Ovary (tissue), 9 donors: Measurements from ENCODE around the gene PPP1R2B. TPM values are rescaled to one million over a fixed set of nuclear protein-coding genes. Genes with fewer than 3 reads are reported as not detected.
"Not testable (repeated sequence)": the region's sequence is repeated elsewhere in the genome, so short reads cannot be mapped to it uniquely, and the experiment has no call there.

Experiments used
- DNase-seq, 5 donors: peaks; one replicate each; pipeline ENCODE4 v3.0.0-alpha.2; 2019 to 2020
- H3K27ac ChIP-seq, 2 donors: fragments of 200-600 bp; one replicate each; pipeline versions ENCODE4 v1.5.1 to v1.8.0; 2019 to 2022
- H3K27me3 ChIP-seq: fragments of 200-600 bp; one replicate; pipeline ENCODE4 v1.8.0; 2022
- H3K36me3 ChIP-seq: fragments of 200-600 bp; sonication (generic); one replicate; pipeline ENCODE4 v1.5.1; 2019
- H3K4me1 ChIP-seq: one replicate; pipeline ENCODE4 v1.8.1; 2013; ENCODE audit warnings: mild to moderate bottlenecking, moderate library complexity; ENCODE audit not compliant: insufficient read depth
- H3K4me3 ChIP-seq: fragments of 200-600 bp; sonication (generic); one replicate; pipeline ENCODE4 v1.5.1; 2017
- H3K9me3 ChIP-seq, 2 donors: fragments of 200-600 bp in 1 of 2; sonication (generic) in 1 of 2; one replicate each; pipeline versions ENCODE4 v1.5.1 to v1.8.1; 2013 to 2019; ENCODE audit warnings: mild to moderate bottlenecking in 1 of 2, moderate library complexity in 1 of 2
- CTCF ChIP-seq, 3 donors: fragments of 450-650 bp in 2 of 3; fragments of 200-600 bp in 1 of 3; IDR thresholded peaks; one replicate each; pipeline versions ENCODE4 v1.5.1 to v1.8.0; 2016 to 2022; ENCODE audit warnings: antibody characterized with exemption in 3 of 3, mild to moderate bottlenecking in 1 of 3
- EP300 ChIP-seq: sonication (generic); formaldehyde crosslinking; IDR thresholded peaks from one replicate; pipeline ENCODE4 v1.6.1; 2017; ENCODE audit warnings: antibody characterized with exemption
- POLR2A ChIP-seq: fragments of 450-650 bp; IDR thresholded peaks from one replicate; pipeline ENCODE4 v1.6.1; 2017; ENCODE audit warnings: antibody characterized with exemption, mild to moderate bottlenecking, moderate library complexity
- WGBS, 3 donors: extraction: QIAGEN DNeasy Blood & Tissue Kit in 1 of 3; methylation state at CpG; one replicate each; pipeline versions ENCODE4 v1.1.5 to v1.1.7; 2013 to 2017; 5-methylcytosine and 5-hydroxymethylcytosine counted together
- intact Hi-C, 4 donors: fragments of 100-400 bp; cut with DNase I; formaldehyde crosslinking; loops; one replicate each; pipeline versions ENCODE4 v1.11.0 to v1.15.1; 2022 to 2023
- polyA plus RNA-seq, 2 donors: library from polyadenylated mRNA; stranded (reverse); fragments of 200-250 nt in 1 of 2; fragments of 350-450 nt in 1 of 2; fragmentation: Illumina TruSeq in 1 of 2; extraction: RNeasy Lipid Tissue Mini Kit (QIAGEN cat#74804) in 1 of 2; gene quantifications; one replicate each; pipeline ENCODE4 v1.2.3, GENCODE V29; 2013 to 2014
- total RNA-seq, 7 donors: library from RNA; depleted of rRNA in 2 of 7; stranded (reverse); fragments of >200 nt in 2 of 7; fragmentation: NEBNext Ultra II Directional in 3 of 7; extraction: Animal tissue kit (Norgen Biotek cat#: 25700) in 3 of 7; gene quantifications; one replicate each; pipeline versions ENCODE4 v1.1.0 to v1.2.4, GENCODE V29; 2016 to 2023
- donor health status: DM: no; HTN: no; CAD: no; lungs with moderate emphysema.
- donor health status: DM: no; HTN: no; CAD: no.
- donor health status: Bipolar disorder and iron deficiency.
- donor health status: DM: yes; HTN: yes; CAD: no.
- donor health status: DM: no; HTN: no; CAD: no.
- donor health status: DM: yes; HTN: yes; CAD: no.

Gene PPP1R2B
- total and polyA plus RNA-seq, 9 donors = not detected

- intact Hi-C loops = no loop called here
- Histone ChIP-seq H3K27ac (no peak overlapping the region), H3K4me1 (no peaks in the 10 kb centered on the region), H3K36me3 (no peaks in the 10 kb centered on the region), H3K27me3 (no peaks in the 10 kb centered on the region), H3K4me3 (no peak overlapping the region), H3K9me3 (no peaks in the 10 kb centered on the region)
- whole genome bisulfite sequencing, 3 donors = 87 to 89% (median 88%) methylated on average over 3 of the region's 3 CpGs
- TF ChIP-seq EP300 (no peak), CTCF (IDR thresholded peaks at IDR 0.05) (no peak), POLR2A (no peak)
- no peak for DNase-seq
Measured at GRCh38 chr5:156835905-156836304, 14.2 kb upstream of the PPP1R2B start.

- TF ChIP-seq POLR2A (no peak), CTCF (IDR thresholded peaks at IDR 0.05) (no peak), EP300 (no peak)
- intact Hi-C loops = no loop called here
- WGBS, 3 donors = 42 to 52% (median 45%) methylated on average over 3 of the region's 3 CpGs
- H3K9me3 ChIP-seq = no peaks in the 10 kb centered on the region
- no peak for DNase-seq
- no peaks in the 10 kb centered on the region for H3K36me3 ChIP-seq
- H3K4me1 ChIP-seq = no peaks in the 10 kb centered on the region
- no peaks in the 10 kb centered on the region for H3K27me3 ChIP-seq
- H3K27ac ChIP-seq = no peak overlapping the region
- H3K4me3 ChIP-seq = no peak overlapping the region
Measured at GRCh38 chr5:156836846-156837245, 13.2 kb upstream of the PPP1R2B start.

GRCh38 chr5:156838961-156839360, 11.1 kb upstream of the PPP1R2B start:
- Histone ChIP-seq H3K27me3 (no peaks in the 10 kb centered on the region), H3K4me1 (no peaks in the 10 kb centered on the region), H3K9me3 (no peaks in the 10 kb centered on the region), H3K36me3 (no peaks in the 10 kb centered on the region), H3K27ac (no peak overlapping the region), H3K4me3 (no peak overlapping the region)
- DNase-seq = no peak
- 66 to 86% (median 75%) methylated on average over 5 of the region's 5 CpGs for WGBS, 3 donors
- TF ChIP-seq CTCF (IDR thresholded peaks at IDR 0.05) = no peak
- no peak for TF ChIP-seq EP300
- TF ChIP-seq POLR2A = no peak
- intact Hi-C loops = no loop called here

DNA sequence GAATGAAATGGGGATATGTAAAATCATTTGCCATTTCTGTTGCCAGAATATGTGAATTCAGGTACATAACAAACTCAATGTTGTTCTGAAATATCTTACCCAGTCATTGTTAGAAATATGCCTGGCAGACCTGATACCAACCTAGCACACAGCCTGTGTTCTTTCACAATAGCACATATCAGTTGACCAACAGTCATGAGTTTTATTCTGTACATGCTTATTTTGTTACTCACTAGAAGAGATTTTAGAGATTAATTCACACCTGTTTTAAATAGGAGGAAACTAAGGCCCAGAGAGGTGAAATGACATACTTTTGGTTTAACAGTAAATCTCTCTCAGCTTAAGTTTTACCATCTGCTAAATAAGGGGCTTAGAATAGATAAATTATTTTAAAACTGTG, 8.4 kb upstream of the PPP1R2B start:
- Histone ChIP-seq H3K9me3 (no peaks in the 10 kb centered on the region), H3K4me3 (no peak overlapping the region), H3K36me3 (no peaks in the 10 kb centered on the region), H3K4me1 (no peaks in the 10 kb centered on the region), H3K27me3 (no peaks in the 10 kb centered on the region), H3K27ac (no peak overlapping the region)
- intact Hi-C loops = no loop called here
- no peak for DNase-seq
- TF ChIP-seq EP300 = no peak
- no peak for TF ChIP-seq CTCF (IDR thresholded peaks at IDR 0.05)
- TF ChIP-seq POLR2A = no peak

DNA sequence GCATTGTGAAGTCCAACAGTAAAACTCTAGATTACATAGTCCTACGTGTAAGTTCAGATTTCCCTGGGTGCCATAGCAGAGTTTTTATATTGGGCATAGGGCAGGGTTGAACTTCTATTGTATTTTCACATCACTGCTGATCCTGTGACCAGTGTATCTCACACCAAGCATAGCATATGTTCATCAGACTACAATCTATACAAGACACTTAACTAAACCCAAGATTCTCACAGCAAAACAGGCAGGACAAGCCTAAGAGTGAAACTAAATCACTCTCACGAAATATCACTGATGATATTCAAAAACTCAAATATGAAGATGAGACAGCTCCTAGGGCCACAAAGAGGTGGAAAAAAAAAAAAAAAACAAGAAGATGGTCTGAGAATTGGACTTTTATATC, 3.2 kb upstream of the PPP1R2B start:
- intact Hi-C loops = no loop called here
- Histone ChIP-seq H3K9me3 (peaks cover 0 to 3% of the 10 kb centered on the region in 2 donors), H3K36me3 (no peaks in the 10 kb centered on the region), H3K27me3 (no peaks in the 10 kb centered on the region), H3K4me3 (no peak overlapping the region), H3K4me1 (no peaks in the 10 kb centered on the region), H3K27ac (no peak overlapping the region)
- 74 to 79% (median 77%) methylated on average over 2 of the region's 2 CpGs for WGBS, 3 donors
- no peak for DNase-seq
- no peak for TF ChIP-seq POLR2A
- no peak for TF ChIP-seq CTCF (IDR thresholded peaks at IDR 0.05)
- no peak for TF ChIP-seq EP300

- H3K27me3 ChIP-seq, intact Hi-C loops, H3K4me1 ChIP-seq, H3K4me3 ChIP-seq, H3K27ac ChIP-seq, H3K9me3 ChIP-seq, DNase-seq, H3K36me3 ChIP-seq: not testable (repeated sequence)
- WGBS, 3 donors = 85 to 97% (median 96%) methylated on average over 1 of the region's 1 CpG
Measured at GRCh38 chr5:156848447-156848846, 1.6 kb upstream of the PPP1R2B start.
